ENCODE results near the gene TSPEAR.
A peak's percentile ranks its signal among the peaks of the same experiment; 100 is the strongest.

- TF ChIP-seq ZNF431 (CRISPR knock-in tag; IDR thresholded peaks at IDR 0.05; ENCODE audit: borderline replicate concordance, low read depth) = 0 out of 2 replicates have a peak, but pooled peaks have one; percentile 19
- no peak for TF ChIP-seq PTBP1 (IDR thresholded peaks at IDR 0.05; ENCODE audit: low read depth, low read length, poor library complexity, severe bottlenecking)
Measured at GRCh38 chr21:44456214-44456914, 255.0 kb downstream of the TSPEAR start.
